Transverse colon (tissue), 4 donors: ENCODE results near the gene RASEF. TPM values are rescaled to one million over a fixed set of nuclear protein-coding genes. Genes with fewer than 3 reads are reported as not detected.

ENCODE experiments used
- DNase-seq: peaks from one replicate; pipeline ENCODE4 v3.0.0-alpha.2; 2019
- H3K27ac ChIP-seq, 4 donors: fragments of 200-600 bp; sonication (generic); 2 replicates each; pipeline ENCODE4 v1.5.1; 2016 to 2018; ENCODE audit warnings: inconsistent platforms in 4 of 4
- H3K27me3 ChIP-seq: fragments of 200-600 bp; sonication (generic); 2 replicates; pipeline ENCODE4 v1.5.1; 2017; ENCODE audit warnings: inconsistent platforms
- H3K36me3 ChIP-seq, 4 donors: fragments of 200-600 bp; sonication (generic); 2 replicates each; pipeline ENCODE4 v1.5.1; 2017 to 2019; ENCODE audit warnings: inconsistent platforms in 4 of 4
- H3K4me1 ChIP-seq, 4 donors: fragments of 200-600 bp; sonication (generic); 2 replicates each; pipeline ENCODE4 v1.5.1; 2017 to 2020; ENCODE audit warnings: inconsistent platforms in 4 of 4
- H3K4me3 ChIP-seq, 4 donors: fragments of 200-600 bp; sonication (generic); 1 replicate in 1 of 4; 2 replicates in 3 of 4; pipeline versions ENCODE4 v1.5.1 to v1.6.1; 2017 to 2019; ENCODE audit warnings: inconsistent platforms in 4 of 4
- H3K9me3 ChIP-seq, 2 donors: fragments of 200-600 bp; sonication (generic); 2 replicates each; pipeline ENCODE4 v1.5.1; 2017 to 2019; ENCODE audit warnings: inconsistent platforms in 2 of 2
- EP300 ChIP-seq: sonication (generic); formaldehyde crosslinking; IDR thresholded peaks from one replicate; pipeline ENCODE4 v1.6.1; 2017; ENCODE audit warnings: antibody characterized with exemption, low read depth
- POLR2A ChIP-seq: fragments of 450-650 bp; IDR thresholded peaks from one replicate; pipeline ENCODE4 v1.6.1; 2016; ENCODE audit warnings: antibody characterized with exemption, mild to moderate bottlenecking, moderate library complexity
- POLR2AphosphoS5 ChIP-seq, 3 donors: sonication (generic); formaldehyde crosslinking; IDR thresholded peaks; one replicate each; pipeline ENCODE4 v1.6.1; 2016; ENCODE audit warnings: antibody characterized with exemption in 3 of 3
- WGBS, 2 donors: methylation state at CpG; one replicate each; pipeline ENCODE4 v1.1.5; 2018; ENCODE audit warnings: low coverage in 1 of 2; 5-methylcytosine and 5-hydroxymethylcytosine counted together
- in situ Hi-C, 4 donors: fragments of 200-750 bp; cut with MboI; loops; one replicate each; pipeline versions ENCODE4 v1.15.0 to v1.15.1; 2017; ENCODE audit warnings: low sequenced_read_pairs in 3 of 4, low pct_ligation_motif_present in 1 of 4, low pct_unique_long_range_greater_than_20kb in 1 of 4
- intact Hi-C: fragments of 100-400 bp; cut with DNase I; formaldehyde crosslinking; loops from one replicate; pipeline ENCODE4 v1.15.1; 2023; ENCODE audit warnings: low total_unique reads
- total RNA-seq, 4 donors: library from RNA; depleted of rRNA; stranded (reverse); fragments of >200 nt; gene quantifications; one replicate each; pipeline ENCODE4 v1.1.0, GENCODE V29; 2016
- TF ChIP-seq, protein P1 (sequence below), 5 experiments: fragments of 200-600 bp in 3 of 5; fragments of 450-650 bp in 2 of 5; sonication (generic) in 3 of 5; IDR thresholded peaks; 1 replicate in 2 of 5; 2 replicates in 3 of 5; pipeline ENCODE4 v1.5.1; 2016 to 2017; ENCODE audit warnings: antibody characterized with exemption in 5 of 5, inconsistent platforms in 3 of 5, mild to moderate bottlenecking in 2 of 5, moderate library complexity in 1 of 5

The RASEF gene
- total RNA-seq, 4 donors from 2014 or later: 69.9 to 189 (median 105) TPM

- intact Hi-C loops (no loop called here), in situ Hi-C loops (no loop called here)
- DNase-seq: no peak
- Histone ChIP-seq H3K27ac (no peak overlapping the region), H3K27me3 (no peaks in the 10 kb centered on the region), H3K4me1 (no peaks in the 10 kb centered on the region), H3K4me3 (no peak overlapping the region), H3K9me3 (no peaks in the 10 kb centered on the region), H3K36me3 (no peaks in the 10 kb centered on the region)
- TF ChIP-seq, protein P1, sequence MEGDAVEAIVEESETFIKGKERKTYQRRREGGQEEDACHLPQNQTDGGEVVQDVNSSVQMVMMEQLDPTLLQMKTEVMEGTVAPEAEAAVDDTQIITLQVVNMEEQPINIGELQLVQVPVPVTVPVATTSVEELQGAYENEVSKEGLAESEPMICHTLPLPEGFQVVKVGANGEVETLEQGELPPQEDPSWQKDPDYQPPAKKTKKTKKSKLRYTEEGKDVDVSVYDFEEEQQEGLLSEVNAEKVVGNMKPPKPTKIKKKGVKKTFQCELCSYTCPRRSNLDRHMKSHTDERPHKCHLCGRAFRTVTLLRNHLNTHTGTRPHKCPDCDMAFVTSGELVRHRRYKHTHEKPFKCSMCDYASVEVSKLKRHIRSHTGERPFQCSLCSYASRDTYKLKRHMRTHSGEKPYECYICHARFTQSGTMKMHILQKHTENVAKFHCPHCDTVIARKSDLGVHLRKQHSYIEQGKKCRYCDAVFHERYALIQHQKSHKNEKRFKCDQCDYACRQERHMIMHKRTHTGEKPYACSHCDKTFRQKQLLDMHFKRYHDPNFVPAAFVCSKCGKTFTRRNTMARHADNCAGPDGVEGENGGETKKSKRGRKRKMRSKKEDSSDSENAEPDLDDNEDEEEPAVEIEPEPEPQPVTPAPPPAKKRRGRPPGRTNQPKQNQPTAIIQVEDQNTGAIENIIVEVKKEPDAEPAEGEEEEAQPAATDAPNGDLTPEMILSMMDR (IDR thresholded peaks at IDR 0.05): no peak
- TF ChIP-seq POLR2A: no peak
- TF ChIP-seq EP300: no peak
- no peak for TF ChIP-seq POLR2AphosphoS5 (IDR thresholded peaks at IDR 0.05)
- WGBS, 2 donors: 83 to 100% methylated on average over 1 of the region's 1 CpG
Measured at GRCh38 chr9:83005361-83005760, 57.6 kb downstream of the RASEF start.

GRCh38 chr9:83002329-83002728 lies 60.6 kb downstream of the RASEF start:
- TF ChIP-seq POLR2A (no peak), POLR2AphosphoS5 (IDR thresholded peaks at IDR 0.05) (no peak), EP300 (no peak)
- Histone ChIP-seq H3K27me3 (no peaks in the 10 kb centered on the region), H3K36me3 (no peaks in the 10 kb centered on the region), H3K27ac (no peak overlapping the region), H3K4me1 (no peaks in the 10 kb centered on the region), H3K4me3 (no peak overlapping the region), H3K9me3 (no peaks in the 10 kb centered on the region)
- in situ Hi-C loops: no loop called here
- 92 to 95% methylated on average over 2 of the region's 2 CpGs for WGBS, 2 donors
- no peak for DNase-seq
- intact Hi-C loops: no loop called here

DNA sequence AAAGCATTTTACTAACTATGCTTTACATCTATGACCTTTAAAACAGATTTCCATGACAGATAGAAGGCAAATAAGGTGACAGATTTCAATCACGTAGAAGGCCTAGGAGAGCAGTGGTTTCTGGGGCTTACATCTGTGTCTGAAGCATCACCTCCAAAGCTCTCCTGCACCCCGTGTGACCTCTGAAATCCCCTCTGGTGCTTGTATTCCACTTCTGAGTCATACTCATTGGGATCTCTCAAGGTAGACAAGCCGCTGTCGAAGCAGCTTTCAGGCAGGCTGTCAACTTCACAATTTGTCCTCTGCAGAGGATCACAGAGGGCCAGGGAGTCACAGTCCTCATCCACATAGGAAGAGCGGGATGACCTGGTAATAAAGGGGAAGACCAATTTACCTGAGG lies 62.2 kb downstream of the RASEF start:
- no peak for DNase-seq
- intact Hi-C loops: no loop called here
- WGBS, 2 donors: 70 to 90% methylated on average over 2 to 5 of the region's 5 CpGs

DNA sequence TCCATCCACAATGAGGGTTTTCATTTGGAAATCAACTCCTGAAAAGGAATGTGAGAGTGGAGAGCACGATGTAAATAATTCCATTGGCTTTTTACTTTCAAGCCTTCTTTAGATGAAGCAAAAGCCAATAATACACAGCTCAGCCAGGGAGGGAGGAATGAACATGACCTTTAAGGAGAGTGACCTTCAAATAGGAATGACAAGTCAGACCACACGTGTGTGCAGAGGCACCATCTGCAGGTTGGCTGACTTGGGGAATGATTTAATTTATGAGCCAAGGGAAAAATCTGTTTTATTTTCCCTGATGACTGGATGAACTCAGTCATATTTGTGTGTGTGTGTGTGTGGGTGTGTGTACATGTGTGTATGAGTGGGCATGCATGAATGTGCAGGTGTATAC lies 64.5 kb downstream of the RASEF start:
- Histone ChIP-seq H3K36me3 (no peaks in the 10 kb centered on the region), H3K27me3 (no peaks in the 10 kb centered on the region), H3K4me3 (no peak overlapping the region), H3K27ac (no peak overlapping the region), H3K9me3 (no peaks in the 10 kb centered on the region), H3K4me1 (peaks cover 0 to 3% (median 0%) of the 10 kb centered on the region in 4 donors)
- no peak for TF ChIP-seq POLR2A
- TF ChIP-seq EP300: no peak
- TF ChIP-seq, protein P1 (IDR thresholded peaks at IDR 0.05): no peak
- no peak for TF ChIP-seq POLR2AphosphoS5 (IDR thresholded peaks at IDR 0.05)
- no peak for DNase-seq
- WGBS, 2 donors: 21 to 60% methylated on average over 2 of the region's 2 CpGs
- intact Hi-C loops: no loop called here
- in situ Hi-C loops: no loop called here

More for the DNA sequence above, 62.2 kb downstream of the RASEF start:
- TF ChIP-seq POLR2A: no peak
- TF ChIP-seq, protein P1 (IDR thresholded peaks at IDR 0.05): no peak
- no peak for TF ChIP-seq EP300
- TF ChIP-seq POLR2AphosphoS5 (IDR thresholded peaks at IDR 0.05): no peak
- in situ Hi-C loops: no loop called here
- no peaks in the 10 kb centered on the region for H3K9me3 ChIP-seq
- no peak overlapping the region for H3K27ac ChIP-seq
- no peak overlapping the region for H3K4me3 ChIP-seq
- H3K27me3 ChIP-seq: no peaks in the 10 kb centered on the region
- H3K4me1 ChIP-seq: no peaks in the 10 kb centered on the region
- no peaks in the 10 kb centered on the region for H3K36me3 ChIP-seq
